Erythroblast (primary cell): ENCODE results near the gene CNST.

Experiments used
- GATA1 ChIP-seq: IDR thresholded peaks from 2 replicates; pipeline ENCODE4 v1.6.1; 2011; ENCODE audit warnings: low read depth, mild to moderate bottlenecking, control low read depth, low read length, moderate library complexity
- POLR2A ChIP-seq: IDR thresholded peaks from 2 replicates; pipeline ENCODE4 v1.6.1; 2011; ENCODE audit warnings: mild to moderate bottlenecking, low read length

- TF ChIP-seq POLR2A (no peak), GATA1 (no peak)
These were observed 73.5 kb downstream of the CNST start for GRCh38 chr1:246639732-246640131.
